ENCODE measurements around the gene MTHFSD. TPM values are rescaled to one million over a fixed set of nuclear protein-coding genes. Genes with fewer than 3 reads are reported as not detected.

MTHFSD gene
- total and polyA plus RNA-seq, 3 experiments from 2014 or later: 21.9 to 25.0 (median 23.0) TPM

DNA sequence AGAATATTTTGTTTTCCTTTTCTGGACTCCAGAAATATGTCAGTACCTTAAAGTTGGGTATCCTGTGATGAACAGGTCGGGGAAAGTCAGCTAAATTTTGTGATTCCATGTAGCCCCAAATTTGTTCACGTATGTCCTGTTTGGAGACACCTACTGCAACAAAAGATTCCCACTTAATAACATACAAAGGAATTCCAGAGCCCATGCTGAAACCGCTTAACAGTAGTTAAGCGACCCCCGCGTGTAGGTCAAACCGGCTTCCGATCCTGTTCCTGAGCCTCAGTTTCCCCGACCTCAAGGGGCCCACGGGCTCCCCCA is 477 bp downstream of the MTHFSD start:
- H3K36me3 ChIP-seq (ENCODE audit: insufficient read depth, low read length): no peaks in the 10 kb centered on the region
- H3K27ac Mint-ChIP-seq: peak overlapping the region; percentile 91 to 100 (median 97)
- peaks cover 22 to 37% (median 35%) of the 10 kb centered on the region in 3 donors for H3K4me1 Mint-ChIP-seq
- H3K4me1 ChIP-seq (ENCODE audit: insufficient read depth, low read length): peaks cover 13% of the 10 kb centered on the region
- H3K9me3 Mint-ChIP-seq: no peaks in the 10 kb centered on the region
- H3K4me3 Mint-ChIP-seq: peak overlapping the region; percentile 87 to 99 (median 93)
- peak overlapping the region; percentile 80 for H3K4me3 ChIP-seq (ENCODE audit: low read length)
- H3K27me3 Mint-ChIP-seq: peaks cover 5 to 17% of the 10 kb centered on the region in 2 donors
- no peaks in the 10 kb centered on the region for H3K9me3 ChIP-seq (ENCODE audit: low read length)
- ChIA-PET POLR2A (no interaction called here), CTCF (interaction anchor here (1.1 kb wide), 1 partner anchor 10 kb away, joined by 3 read pairs; no protein-coding TSS in a partner anchor)
- no peak for DNase-seq
- H3K27me3 ChIP-seq (ENCODE audit: insufficient read depth, low read length, poor library complexity, severe bottlenecking): peaks cover 6% of the 10 kb centered on the region
- peaks cover 0 to 31% (median 2%) of the 10 kb centered on the region in 3 donors for H3K36me3 Mint-ChIP-seq
- peak overlapping the region; percentile 93 for H3K27ac ChIP-seq (ENCODE audit: low read depth, low read length)

DNA sequence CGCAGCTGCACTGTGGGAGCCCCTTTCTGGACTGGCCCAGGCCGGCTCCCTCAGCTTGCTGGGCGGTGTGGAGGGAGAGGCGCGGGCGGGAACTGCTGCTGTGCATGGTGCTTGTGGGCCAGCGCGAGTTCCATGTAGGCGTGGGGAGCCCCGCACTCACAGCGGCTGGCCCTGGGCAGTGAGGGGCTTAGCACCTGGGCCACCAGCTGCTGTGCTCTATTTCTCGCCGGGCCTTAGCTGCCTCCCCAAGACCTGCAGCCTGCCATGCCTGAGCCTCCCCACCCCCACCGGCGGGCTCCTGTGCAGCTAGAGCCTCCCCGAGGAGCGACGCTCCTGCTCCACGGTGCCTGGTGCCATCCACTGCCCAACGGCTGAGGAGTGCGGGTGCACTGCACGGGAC is 1.7 kb downstream of the MTHFSD start:
- no peaks in the 10 kb centered on the region for H3K9me3 ChIP-seq (ENCODE audit: low read length)
- Mint-ChIP-seq H3K4me1 (peaks cover 22 to 37% (median 35%) of the 10 kb centered on the region in 3 donors), H3K9me3 (no peaks in the 10 kb centered on the region), H3K27ac (peak overlapping the region in 1 of 8 donors; percentile 91), H3K27me3 (peaks cover 4 to 5% of the 10 kb centered on the region in 2 donors), H3K36me3 (peaks cover 0 to 41% (median 5%) of the 10 kb centered on the region in 3 donors), H3K4me3 (peak overlapping the region in 4 of 7 donors; percentile 26 to 99 (median 88))
- H3K4me3 ChIP-seq (ENCODE audit: low read length): no peak overlapping the region
- ChIA-PET POLR2A (no interaction called here), CTCF (no interaction called here)
- peaks cover 4% of the 10 kb centered on the region for H3K27me3 ChIP-seq (ENCODE audit: insufficient read depth, low read length, poor library complexity, severe bottlenecking)
- H3K4me1 ChIP-seq (ENCODE audit: insufficient read depth, low read length): peaks cover 13% of the 10 kb centered on the region
- no peak overlapping the region for H3K27ac ChIP-seq (ENCODE audit: low read depth, low read length)
- no peaks in the 10 kb centered on the region for H3K36me3 ChIP-seq (ENCODE audit: insufficient read depth, low read length)
- DNase-seq: peak in 1 of 5 donors; percentile 42

DNA sequence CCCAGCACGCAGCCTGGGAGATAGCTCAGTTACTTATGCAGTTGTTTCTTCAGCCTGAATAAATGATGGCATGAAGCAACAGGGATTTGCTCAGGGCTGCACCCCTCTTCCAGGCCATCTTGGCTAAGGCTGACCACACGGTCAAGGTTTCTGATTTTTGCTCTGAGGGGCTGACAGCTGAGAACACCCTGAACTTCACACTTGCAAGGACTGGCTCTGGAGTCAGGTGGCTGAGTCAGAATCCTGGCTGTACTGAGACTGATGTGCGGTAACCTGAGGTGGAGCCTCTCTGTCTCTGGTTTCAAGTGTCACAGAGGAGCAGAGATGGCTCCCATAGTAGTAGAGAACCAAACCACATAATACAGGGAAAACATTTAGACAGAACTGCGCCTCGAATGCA is 4.8 kb downstream of the MTHFSD start:
- ChIA-PET POLR2A (interaction anchor here (0.5 kb wide), 1 partner anchor 87 kb away, joined by 3 read pairs; no protein-coding TSS in a partner anchor), CTCF (interaction anchor here (2.0 kb wide), 1 partner anchor 14 kb away, joined by 7 read pairs; no protein-coding TSS in a partner anchor)
- Mint-ChIP-seq H3K4me3 (no peak overlapping the region), H3K4me1 (peaks cover 19 to 28% (median 26%) of the 10 kb centered on the region in 3 donors), H3K36me3 (peaks cover 0 to 70% (median 10%) of the 10 kb centered on the region in 3 donors), H3K9me3 (no peaks in the 10 kb centered on the region), H3K27ac (peak overlapping the region in 1 of 8 donors; percentile 43), H3K27me3 (peaks cover 0 to 2% of the 10 kb centered on the region in 2 donors)
- no peaks in the 10 kb centered on the region for H3K27me3 ChIP-seq (ENCODE audit: insufficient read depth, low read length, poor library complexity, severe bottlenecking)
- no peak overlapping the region for H3K27ac ChIP-seq (ENCODE audit: low read depth, low read length)
- H3K4me3 ChIP-seq (ENCODE audit: low read length): no peak overlapping the region
- peak in 1 of 5 donors; percentile 4 for DNase-seq
- no peaks in the 10 kb centered on the region for H3K9me3 ChIP-seq (ENCODE audit: low read length)
- H3K4me1 ChIP-seq (ENCODE audit: insufficient read depth, low read length): peaks cover 5% of the 10 kb centered on the region
- no peaks in the 10 kb centered on the region for H3K36me3 ChIP-seq (ENCODE audit: insufficient read depth, low read length)

DNA sequence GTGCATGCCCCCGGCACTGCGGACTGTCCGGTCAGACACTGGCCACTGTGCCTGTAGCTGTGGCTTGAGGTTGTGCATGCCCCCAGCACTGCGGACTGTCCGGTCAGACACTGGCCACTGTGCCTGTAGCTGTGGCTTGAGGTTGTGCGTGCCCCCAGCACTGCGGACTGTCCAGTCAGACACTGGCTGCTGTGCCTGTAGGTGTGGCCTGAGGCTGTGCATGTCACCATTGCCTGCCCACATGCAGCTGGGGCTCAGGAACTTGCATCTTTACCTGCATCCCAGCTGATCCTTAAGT is 5.2 kb downstream of the MTHFSD start:
- Mint-ChIP-seq H3K27ac (no peak overlapping the region), H3K4me3 (no peak overlapping the region), H3K27me3 (peaks cover 0 to 2% of the 10 kb centered on the region in 2 donors), H3K9me3 (no peaks in the 10 kb centered on the region), H3K36me3 (peaks cover 3 to 70% (median 13%) of the 10 kb centered on the region in 3 donors), H3K4me1 (peaks cover 15 to 24% (median 22%) of the 10 kb centered on the region in 3 donors)
- Histone ChIP-seq H3K36me3 (ENCODE audit: insufficient read depth, low read length) (no peaks in the 10 kb centered on the region), H3K9me3 (ENCODE audit: low read length) (no peaks in the 10 kb centered on the region), H3K4me1 (ENCODE audit: insufficient read depth, low read length) (peaks cover 5% of the 10 kb centered on the region), H3K4me3 (ENCODE audit: low read length) (no peak overlapping the region), H3K27me3 (ENCODE audit: insufficient read depth, low read length, poor library complexity, severe bottlenecking) (no peaks in the 10 kb centered on the region), H3K27ac (ENCODE audit: low read depth, low read length) (no peak overlapping the region)
- CTCF ChIA-PET: interaction anchor here (2.0 kb wide), 1 partner anchor 15 kb away, joined by 7 read pairs; no protein-coding TSS in a partner anchor
- POLR2A ChIA-PET: interaction anchor here (0.5 kb wide), 1 partner anchor 87 kb away, joined by 3 read pairs; no protein-coding TSS in a partner anchor
- peak in 1 of 5 donors; percentile 21 for DNase-seq

DNA sequence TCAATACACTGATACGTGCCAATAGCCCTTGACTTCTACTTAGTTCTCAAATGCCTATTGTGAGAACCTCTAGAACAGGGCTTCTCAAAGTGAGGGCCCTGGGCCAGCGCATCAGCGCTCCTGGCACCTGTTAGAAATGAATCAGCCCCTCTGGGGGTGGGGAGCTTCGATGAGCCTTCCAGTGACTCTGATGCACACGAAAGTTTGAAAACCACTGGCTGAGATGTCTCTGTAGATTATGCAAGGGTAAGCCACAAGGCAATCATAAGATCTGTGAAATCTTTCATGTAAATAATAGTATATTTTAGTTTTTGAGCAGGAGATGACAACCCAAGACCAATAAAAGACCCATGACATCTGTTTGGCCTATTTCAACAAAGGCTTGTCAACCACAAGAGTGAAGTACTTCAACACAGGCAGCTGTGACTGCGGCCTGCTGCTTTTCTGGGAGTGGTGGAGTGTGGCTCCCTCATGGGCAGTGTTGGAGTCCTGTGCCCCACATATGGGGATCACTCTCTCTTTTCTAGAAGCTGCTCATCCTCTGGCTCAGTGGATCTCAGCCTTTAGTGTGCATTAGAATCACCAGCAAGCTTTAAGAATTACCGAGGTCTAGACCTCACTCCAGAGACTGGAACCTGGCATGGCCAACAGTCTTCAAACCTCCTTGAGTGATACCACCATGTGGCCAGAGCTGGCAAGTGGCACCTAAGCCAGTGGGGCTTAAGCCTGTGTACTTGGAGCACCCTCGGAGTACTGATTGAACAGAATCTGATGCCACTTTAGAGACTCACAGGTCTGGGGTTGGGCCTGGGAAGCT is 5.8 kb downstream of the MTHFSD start:
- Mint-ChIP-seq H3K9me3 (no peaks in the 10 kb centered on the region), H3K4me1 (peaks cover 11 to 18% (median 16%) of the 10 kb centered on the region in 3 donors), H3K4me3 (no peak overlapping the region), H3K27me3 (peaks cover 0 to 2% of the 10 kb centered on the region in 2 donors), H3K27ac (no peak overlapping the region), H3K36me3 (peaks cover 4 to 75% (median 16%) of the 10 kb centered on the region in 3 donors)
- ChIA-PET POLR2A (interaction anchor here (0.5 kb wide), 1 partner anchor 86 kb away, joined by 3 read pairs; no protein-coding TSS in a partner anchor), CTCF (interaction anchor here (2.0 kb wide), 1 partner anchor 15 kb away, joined by 7 read pairs; no protein-coding TSS in a partner anchor)
- DNase-seq: peak in 1 of 5 donors; percentile 12
- Histone ChIP-seq H3K27ac (ENCODE audit: low read depth, low read length) (no peak overlapping the region), H3K27me3 (ENCODE audit: insufficient read depth, low read length, poor library complexity, severe bottlenecking) (no peaks in the 10 kb centered on the region), H3K36me3 (ENCODE audit: insufficient read depth, low read length) (no peaks in the 10 kb centered on the region), H3K4me1 (ENCODE audit: insufficient read depth, low read length) (peaks cover 3% of the 10 kb centered on the region), H3K9me3 (ENCODE audit: low read length) (no peaks in the 10 kb centered on the region), H3K4me3 (ENCODE audit: low read length) (no peak overlapping the region)

DNA sequence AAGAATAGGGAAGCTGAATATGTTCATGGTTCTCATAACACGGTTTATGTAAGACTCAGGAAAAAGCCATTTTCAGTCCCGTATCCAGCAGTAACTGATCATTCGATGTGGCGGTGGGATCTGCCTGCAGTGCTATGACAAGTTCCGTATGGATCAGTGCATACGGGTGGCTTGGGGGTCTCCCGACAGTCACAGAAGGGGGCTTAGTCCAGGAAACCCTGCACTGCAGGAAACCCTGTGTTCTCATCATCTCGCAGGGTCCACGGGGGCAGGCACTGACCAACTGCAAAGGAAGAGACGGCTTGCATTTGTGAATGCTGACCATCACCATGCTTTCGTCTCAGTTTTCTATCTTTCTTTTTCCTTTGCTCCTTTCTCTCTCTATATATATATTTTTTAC is 7.7 kb downstream of the MTHFSD start:
- Mint-ChIP-seq H3K36me3 (peaks cover 4 to 86% (median 17%) of the 10 kb centered on the region in 3 donors), H3K4me1 (peaks cover 0 to 5% (median under 1%) of the 10 kb centered on the region in 3 donors), H3K27me3 (no peaks in the 10 kb centered on the region), H3K4me3 (no peak overlapping the region), H3K9me3 (no peaks in the 10 kb centered on the region), H3K27ac (no peak overlapping the region)
- no peaks in the 10 kb centered on the region for H3K27me3 ChIP-seq (ENCODE audit: insufficient read depth, low read length, poor library complexity, severe bottlenecking)
- no peaks in the 10 kb centered on the region for H3K4me1 ChIP-seq (ENCODE audit: insufficient read depth, low read length)
- no peaks in the 10 kb centered on the region for H3K9me3 ChIP-seq (ENCODE audit: low read length)
- ChIA-PET CTCF (no interaction called here), POLR2A (no interaction called here)
- peaks cover 2% of the 10 kb centered on the region for H3K36me3 ChIP-seq (ENCODE audit: insufficient read depth, low read length)
- DNase-seq: no peak
- no peak overlapping the region for H3K27ac ChIP-seq (ENCODE audit: low read depth, low read length)
- no peak overlapping the region for H3K4me3 ChIP-seq (ENCODE audit: low read length)

DNA sequence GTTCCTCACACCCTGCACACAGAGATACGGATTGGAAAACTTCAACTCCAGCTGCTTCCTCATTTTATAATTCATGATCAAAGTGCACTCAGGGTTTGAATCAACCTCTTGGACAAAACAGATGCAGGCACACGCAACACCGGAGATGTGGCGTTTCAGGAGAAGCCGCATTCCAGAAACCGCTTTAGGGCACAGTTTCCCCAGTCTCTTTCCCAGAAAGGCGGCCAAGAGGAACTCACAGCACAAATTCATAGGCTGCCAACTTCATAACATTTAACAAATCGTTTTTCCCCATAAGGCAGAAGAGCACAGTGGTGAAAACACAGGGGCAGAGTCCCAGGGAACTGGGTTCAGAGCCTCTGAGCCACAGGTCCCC is 8.4 kb downstream of the MTHFSD start:
- POLR2A ChIA-PET: no interaction called here
- H3K4me1 ChIP-seq (ENCODE audit: insufficient read depth, low read length): no peaks in the 10 kb centered on the region
- H3K4me3 ChIP-seq (ENCODE audit: low read length): no peak overlapping the region
- no peaks in the 10 kb centered on the region for H3K27me3 ChIP-seq (ENCODE audit: insufficient read depth, low read length, poor library complexity, severe bottlenecking)
- Mint-ChIP-seq H3K9me3 (no peaks in the 10 kb centered on the region), H3K4me1 (peaks cover 0 to 3% (median 0%) of the 10 kb centered on the region in 3 donors), H3K4me3 (no peak overlapping the region), H3K27ac (no peak overlapping the region), H3K36me3 (peaks cover 4 to 89% (median 17%) of the 10 kb centered on the region in 3 donors), H3K27me3 (no peaks in the 10 kb centered on the region)
- DNase-seq: no peak
- CTCF ChIA-PET: no interaction called here
- H3K36me3 ChIP-seq (ENCODE audit: insufficient read depth, low read length): peaks cover 9% of the 10 kb centered on the region
- no peak overlapping the region for H3K27ac ChIP-seq (ENCODE audit: low read depth, low read length)
- H3K9me3 ChIP-seq (ENCODE audit: low read length): no peaks in the 10 kb centered on the region

DNA sequence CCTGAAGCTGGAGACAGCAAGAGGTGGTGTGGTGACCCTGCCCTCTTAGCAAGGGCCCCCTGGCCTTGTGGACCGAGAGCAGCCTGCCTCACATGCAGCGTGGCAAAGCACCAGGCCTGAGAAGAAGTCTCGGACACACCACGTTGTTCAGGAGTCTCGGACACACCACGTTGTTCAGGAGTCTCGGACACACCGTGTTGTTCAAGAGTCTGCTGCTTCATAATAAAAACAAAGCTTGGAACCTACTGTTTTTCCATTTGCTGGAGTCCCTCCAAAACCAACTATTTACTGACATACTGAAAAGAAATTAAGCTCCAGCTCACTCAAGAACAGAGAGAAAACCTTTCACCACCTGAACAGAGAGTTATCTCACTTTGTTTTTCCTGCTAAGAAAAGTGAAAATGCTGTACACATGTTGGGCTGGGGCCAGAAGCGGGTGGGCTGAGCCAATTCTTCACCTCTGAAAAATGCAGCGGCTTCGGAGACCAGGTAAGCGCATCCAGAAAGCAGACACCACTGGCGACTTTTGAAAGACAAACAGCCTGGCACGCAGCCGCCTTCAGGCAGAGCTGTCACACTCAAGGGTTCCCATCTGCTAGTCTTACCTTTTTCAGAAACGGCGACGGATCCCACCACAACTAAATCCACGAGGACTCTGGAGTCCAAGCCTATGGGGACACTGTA is 8.9 kb downstream of the MTHFSD start:
- H3K27me3 Mint-ChIP-seq: no peaks in the 10 kb centered on the region
- peaks cover 14% of the 10 kb centered on the region for H3K36me3 ChIP-seq (ENCODE audit: insufficient read depth, low read length)

More for the DNA sequence above, 8.9 kb downstream of the MTHFSD start:
- CTCF ChIA-PET: no interaction called here
- no peak for DNase-seq
- POLR2A ChIA-PET: no interaction called here
- peaks cover 4 to 89% (median 20%) of the 10 kb centered on the region in 3 donors for H3K36me3 Mint-ChIP-seq
- H3K9me3 ChIP-seq (ENCODE audit: low read length): no peaks in the 10 kb centered on the region
- H3K27ac ChIP-seq (ENCODE audit: low read depth, low read length): no peak overlapping the region
- peaks cover 0 to 3% (median 0%) of the 10 kb centered on the region in 3 donors for H3K4me1 Mint-ChIP-seq
- no peaks in the 10 kb centered on the region for H3K27me3 ChIP-seq (ENCODE audit: insufficient read depth, low read length, poor library complexity, severe bottlenecking)
- no peak overlapping the region for H3K4me3 Mint-ChIP-seq
- H3K9me3 Mint-ChIP-seq: no peaks in the 10 kb centered on the region
- H3K27ac Mint-ChIP-seq: no peak overlapping the region
- no peak overlapping the region for H3K4me3 ChIP-seq (ENCODE audit: low read length)
- H3K4me1 ChIP-seq (ENCODE audit: insufficient read depth, low read length): no peaks in the 10 kb centered on the region
